Activated T-helper 17 cell treated with anti-CD3 and anti-CD28 coated beads, Interleukin-2, amount 50 U/mL, for 72 hours (primary cell): Measurements from ENCODE around the gene ZBTB49. TPM values are rescaled to one million over a fixed set of nuclear protein-coding genes. Genes with fewer than 3 reads are reported as not detected.

Source experiments
- ATAC-seq: fragments of 150-1000 bp; cut with Tn5 transposase; replicated peaks from 2 replicates; pipeline ENCODE4 v1.10.0; 2021; ENCODE audit warnings: mild to moderate bottlenecking, moderate library complexity
- H3K27ac Mint-ChIP-seq: one replicate; pipeline ENCODE4 v1.8.0; 2022; ENCODE audit warnings: mixed read lengths
- H3K27me3 Mint-ChIP-seq: one replicate; pipeline ENCODE4 v1.8.0; 2022; ENCODE audit warnings: mixed read lengths
- H3K36me3 Mint-ChIP-seq: one replicate; pipeline ENCODE4 v1.8.0; 2022; ENCODE audit warnings: low read depth, mild to moderate bottlenecking, mixed read lengths
- H3K4me1 Mint-ChIP-seq: one replicate; pipeline ENCODE4 v1.8.0; 2022; ENCODE audit warnings: mixed read lengths
- H3K4me3 Mint-ChIP-seq: one replicate; pipeline ENCODE4 v1.8.0; 2022; ENCODE audit warnings: mild to moderate bottlenecking, mixed read lengths
- H3K9me3 Mint-ChIP-seq: one replicate; pipeline ENCODE4 v1.8.0; 2022; ENCODE audit warnings: mixed read lengths
- total RNA-seq, 2 donors: library from RNA; stranded (reverse); gene quantifications; one replicate each; pipeline ENCODE4 v1.2.3, GENCODE V29; 2022

The ZBTB49 gene
- total RNA-seq, 2 donors from 2014 or later = 3.5 to 7.6 TPM

DNA sequence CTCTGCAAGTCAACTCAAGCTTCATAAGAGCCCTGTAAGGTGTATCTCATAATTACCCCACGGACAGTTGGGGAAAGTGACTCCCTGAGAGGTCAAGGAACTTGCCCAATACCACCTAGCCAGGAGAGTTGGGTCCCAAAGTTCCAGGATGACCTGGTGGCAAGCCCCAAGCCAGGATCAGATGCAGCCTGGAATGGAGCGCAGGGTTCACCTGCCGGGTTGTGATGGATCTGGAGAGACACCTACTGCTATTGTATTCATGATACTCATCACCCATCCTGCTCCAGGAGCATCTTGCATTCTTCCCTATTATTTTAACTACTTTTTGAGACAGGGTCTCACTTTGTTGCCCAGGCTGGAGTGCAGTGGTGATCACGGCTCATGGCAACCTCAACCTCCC is 36.1 kb downstream of the ZBTB49 start:
- Mint-ChIP-seq H3K4me3 (no peak overlapping the region), H3K27ac (no peak overlapping the region), H3K4me1 (no peaks in the 10 kb centered on the region), H3K36me3 (peaks cover 15% of the 10 kb centered on the region), H3K9me3 (no peaks in the 10 kb centered on the region), H3K27me3 (no peaks in the 10 kb centered on the region)
- no peak for ATAC-seq

DNA sequence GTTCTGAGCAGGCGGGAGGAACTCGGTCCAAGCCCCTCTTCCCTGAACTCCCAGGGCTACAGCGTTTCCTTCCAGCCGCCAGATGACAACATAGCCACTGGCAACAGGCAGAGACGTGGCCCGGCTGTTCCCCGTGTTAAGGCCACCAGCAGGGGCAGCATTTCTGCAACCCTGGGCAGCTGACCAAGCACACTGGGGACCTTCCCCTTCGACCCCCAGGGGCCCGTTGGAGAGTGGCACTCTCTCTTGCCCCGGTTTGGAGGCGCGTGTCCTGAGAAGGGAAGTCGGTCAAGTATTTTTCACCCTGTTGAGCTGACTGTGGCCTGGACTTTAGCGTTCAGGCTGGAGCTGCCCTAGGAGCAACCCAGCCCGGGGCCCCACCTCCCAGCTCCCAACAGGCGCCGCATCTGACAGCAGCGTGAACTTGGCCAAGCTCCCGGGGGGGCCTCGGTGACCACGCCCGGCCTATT is 37.6 kb downstream of the ZBTB49 start:
- no peaks in the 10 kb centered on the region for H3K27me3 Mint-ChIP-seq

DNA sequence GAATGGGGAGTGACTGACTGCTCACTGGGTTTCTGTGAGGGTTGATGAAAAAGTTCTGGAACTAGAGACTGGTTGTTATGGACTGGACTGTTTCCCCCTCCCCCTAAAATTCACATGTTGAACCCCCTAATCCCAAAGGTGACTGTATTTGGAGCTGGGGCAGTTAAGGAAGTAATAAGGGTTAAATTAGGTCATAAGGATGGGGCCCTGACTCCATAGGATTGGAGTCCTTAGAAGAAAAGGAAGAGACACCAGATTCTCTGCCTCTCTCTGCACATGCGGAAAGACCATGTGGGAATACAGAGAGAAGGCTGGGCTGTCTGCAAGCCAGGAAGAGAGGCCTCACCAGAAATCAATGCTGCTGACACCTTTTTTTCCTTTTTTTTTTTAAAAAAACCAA is 38.2 kb downstream of the ZBTB49 start:
- Mint-ChIP-seq H3K27ac (no peak overlapping the region), H3K9me3 (no peaks in the 10 kb centered on the region), H3K4me1 (no peaks in the 10 kb centered on the region), H3K36me3 (no peaks in the 10 kb centered on the region), H3K27me3 (no peaks in the 10 kb centered on the region), H3K4me3 (no peak overlapping the region)
- ATAC-seq = no peak

More for the DNA sequence above, 37.6 kb downstream of the ZBTB49 start:
- H3K9me3 Mint-ChIP-seq = no peaks in the 10 kb centered on the region
- H3K27ac Mint-ChIP-seq = no peak overlapping the region
- H3K4me3 Mint-ChIP-seq = no peak overlapping the region
- peaks cover 2% of the 10 kb centered on the region for H3K36me3 Mint-ChIP-seq
- no peaks in the 10 kb centered on the region for H3K4me1 Mint-ChIP-seq
- ATAC-seq = no peak

DNA sequence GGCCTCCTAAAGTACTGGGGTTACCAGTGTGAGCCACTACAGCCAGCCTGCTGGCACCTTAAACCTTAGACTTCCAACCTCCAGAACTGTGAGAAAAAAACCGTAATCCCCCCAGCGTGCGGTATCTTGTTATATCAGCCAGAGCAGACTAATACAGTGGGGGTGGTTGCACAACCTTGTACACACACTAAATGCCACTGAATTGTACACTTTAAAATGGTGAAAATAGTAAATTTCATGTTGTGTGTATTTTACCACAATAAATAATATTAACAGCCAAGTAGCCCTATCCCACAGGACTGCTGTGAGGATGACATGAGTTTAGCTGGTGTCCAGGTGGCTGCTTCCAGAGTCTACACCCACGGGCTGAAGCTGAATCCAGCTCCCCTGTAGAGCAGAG is 38.8 kb downstream of the ZBTB49 start:
- H3K36me3 Mint-ChIP-seq = no peaks in the 10 kb centered on the region
- H3K27me3 Mint-ChIP-seq = no peaks in the 10 kb centered on the region
- no peak overlapping the region for H3K27ac Mint-ChIP-seq
- no peaks in the 10 kb centered on the region for H3K9me3 Mint-ChIP-seq
- no peaks in the 10 kb centered on the region for H3K4me1 Mint-ChIP-seq
- H3K4me3 Mint-ChIP-seq = no peak overlapping the region
- ATAC-seq = no peak

DNA sequence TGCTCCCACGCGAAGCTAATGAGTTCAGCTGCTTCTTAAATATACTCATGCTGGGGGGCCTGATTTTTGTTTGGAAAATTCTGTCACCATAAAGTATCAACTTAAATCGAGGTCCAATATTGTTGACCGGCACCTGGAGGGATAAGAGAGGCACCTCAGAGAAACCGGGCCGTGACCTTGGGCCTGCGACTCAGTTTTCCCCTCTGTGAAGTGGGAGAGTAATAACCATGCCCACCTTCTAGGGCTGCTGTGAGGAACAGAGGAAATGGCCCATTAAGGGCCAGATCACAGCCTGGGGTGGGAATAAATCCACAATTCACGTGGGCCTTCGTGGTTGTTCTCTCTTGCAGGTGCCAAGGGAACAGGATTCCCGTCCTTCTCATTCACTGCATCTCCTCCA is 39.4 kb downstream of the ZBTB49 start:
- Mint-ChIP-seq H3K9me3 (no peaks in the 10 kb centered on the region), H3K36me3 (no peaks in the 10 kb centered on the region), H3K4me3 (no peak overlapping the region), H3K27me3 (no peaks in the 10 kb centered on the region), H3K27ac (no peak overlapping the region), H3K4me1 (no peaks in the 10 kb centered on the region)
- ATAC-seq = no peak

DNA sequence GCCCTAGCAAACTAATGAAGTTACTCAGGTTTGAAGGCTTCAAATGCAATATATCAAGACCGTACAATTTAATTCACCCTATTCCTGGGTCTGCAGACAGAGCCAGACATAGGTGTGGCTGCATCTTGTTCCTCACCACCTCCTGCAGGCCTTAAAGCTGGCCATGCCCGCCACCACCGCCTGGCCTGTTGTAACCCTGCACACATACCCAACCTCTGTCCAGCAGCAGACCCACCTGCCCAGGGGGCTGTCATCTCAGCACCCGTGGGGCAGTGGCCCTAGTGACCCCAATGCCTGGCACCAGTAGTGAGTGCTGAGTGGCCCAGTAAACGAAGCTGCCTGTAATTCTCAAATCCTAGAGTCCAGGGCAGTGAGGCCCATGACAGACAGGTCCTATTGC is 40.7 kb downstream of the ZBTB49 start:
- Mint-ChIP-seq H3K27me3 (no peaks in the 10 kb centered on the region), H3K27ac (no peak overlapping the region), H3K4me1 (peaks cover 7% of the 10 kb centered on the region), H3K36me3 (no peaks in the 10 kb centered on the region), H3K4me3 (no peak overlapping the region), H3K9me3 (no peaks in the 10 kb centered on the region)
- ATAC-seq = no peak

DNA sequence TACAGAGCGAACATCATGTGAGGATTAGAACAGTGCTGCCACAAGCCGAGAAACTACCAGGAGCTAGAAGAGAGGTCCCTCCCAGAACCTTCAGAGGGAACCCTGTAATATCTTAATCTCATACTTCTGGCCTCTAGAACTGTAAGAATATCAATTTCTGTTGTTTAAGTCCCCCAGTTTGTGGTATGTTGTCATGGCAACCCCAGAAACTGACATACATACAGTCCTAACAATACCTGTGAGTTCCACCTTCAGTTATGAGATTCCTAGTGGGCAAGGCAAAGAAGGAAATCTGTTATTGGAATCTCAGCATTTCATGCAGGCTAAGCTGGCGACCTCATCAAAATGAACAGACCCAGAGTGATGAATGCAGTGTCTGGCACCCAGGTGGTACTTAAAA is 42.5 kb downstream of the ZBTB49 start:
- H3K27me3 Mint-ChIP-seq = no peaks in the 10 kb centered on the region

DNA sequence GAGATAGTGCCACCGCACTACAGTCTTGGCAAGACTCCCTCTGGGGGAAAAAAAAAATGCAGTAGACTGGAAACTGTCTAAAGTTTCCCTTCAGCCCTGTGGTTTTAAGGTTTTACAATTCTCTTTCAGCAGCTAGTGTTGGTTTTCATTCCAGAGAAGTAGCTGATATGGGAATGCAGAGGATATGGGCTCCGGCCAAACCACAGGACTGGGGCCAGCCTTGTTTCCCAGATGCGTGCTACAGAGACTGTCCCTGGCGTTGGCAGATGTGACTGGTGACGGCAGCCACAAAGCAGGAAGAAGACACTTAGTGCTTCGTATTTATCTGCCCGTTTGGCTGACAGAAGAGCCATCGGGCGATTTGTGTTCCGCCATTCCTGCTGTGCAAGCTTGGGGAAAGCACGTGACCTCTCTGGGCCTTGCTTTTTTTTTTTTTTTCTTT is 43.2 kb downstream of the ZBTB49 start:
- no peaks in the 10 kb centered on the region for H3K36me3 Mint-ChIP-seq
- ATAC-seq = peak; percentile 48
- no peaks in the 10 kb centered on the region for H3K27me3 Mint-ChIP-seq
- no peak overlapping the region for H3K27ac Mint-ChIP-seq
- peaks cover 7% of the 10 kb centered on the region for H3K4me1 Mint-ChIP-seq
- no peak overlapping the region for H3K4me3 Mint-ChIP-seq
- no peaks in the 10 kb centered on the region for H3K9me3 Mint-ChIP-seq

More for the DNA sequence above, 42.5 kb downstream of the ZBTB49 start:
- H3K27ac Mint-ChIP-seq = no peak overlapping the region
- ATAC-seq = no peak
- peaks cover 7% of the 10 kb centered on the region for H3K4me1 Mint-ChIP-seq
- H3K4me3 Mint-ChIP-seq = no peak overlapping the region
- no peaks in the 10 kb centered on the region for H3K36me3 Mint-ChIP-seq
- no peaks in the 10 kb centered on the region for H3K9me3 Mint-ChIP-seq

DNA sequence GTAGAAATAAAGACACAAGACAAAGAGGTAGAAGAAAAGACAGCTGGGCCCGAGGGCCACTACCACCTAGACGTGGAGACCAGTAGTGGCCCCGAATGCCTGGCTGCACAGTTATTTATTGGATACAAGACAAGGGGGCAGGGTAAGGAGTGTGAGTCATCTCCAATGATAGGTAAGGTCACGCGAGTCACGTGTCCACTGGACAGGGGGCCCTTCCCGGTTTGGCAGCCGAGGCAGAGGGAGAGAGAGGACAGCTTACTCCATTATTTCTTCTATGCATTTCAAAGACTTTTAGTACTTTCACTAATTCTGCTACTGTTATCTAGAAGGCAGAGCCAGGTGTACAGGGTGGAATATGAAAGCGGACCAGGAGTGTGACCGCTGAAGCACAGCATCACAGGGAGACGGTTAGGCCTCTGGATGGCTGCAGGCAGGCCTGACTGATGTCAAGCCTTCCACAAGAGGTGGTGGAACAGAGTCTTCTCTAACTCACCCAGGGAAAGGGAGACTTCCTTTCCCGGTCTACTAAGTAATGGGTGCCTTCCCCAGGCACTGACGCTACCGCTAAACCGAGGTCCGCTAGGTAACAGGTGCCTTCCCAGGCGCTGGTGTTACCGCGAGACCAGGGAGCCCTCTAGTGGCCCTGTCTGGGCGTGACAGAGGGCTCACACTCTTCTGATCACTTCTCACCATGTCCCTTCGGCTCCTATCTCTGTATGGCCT is 44.9 kb downstream of the ZBTB49 start:
- Mint-ChIP-seq H3K4me1 (peaks cover 7% of the 10 kb centered on the region), H3K4me3 (peak overlapping the region; percentile 25), H3K36me3 (no peaks in the 10 kb centered on the region), H3K27ac (no peak overlapping the region), H3K9me3 (no peaks in the 10 kb centered on the region), H3K27me3 (no peaks in the 10 kb centered on the region)
- peak; percentile 90 for ATAC-seq

DNA sequence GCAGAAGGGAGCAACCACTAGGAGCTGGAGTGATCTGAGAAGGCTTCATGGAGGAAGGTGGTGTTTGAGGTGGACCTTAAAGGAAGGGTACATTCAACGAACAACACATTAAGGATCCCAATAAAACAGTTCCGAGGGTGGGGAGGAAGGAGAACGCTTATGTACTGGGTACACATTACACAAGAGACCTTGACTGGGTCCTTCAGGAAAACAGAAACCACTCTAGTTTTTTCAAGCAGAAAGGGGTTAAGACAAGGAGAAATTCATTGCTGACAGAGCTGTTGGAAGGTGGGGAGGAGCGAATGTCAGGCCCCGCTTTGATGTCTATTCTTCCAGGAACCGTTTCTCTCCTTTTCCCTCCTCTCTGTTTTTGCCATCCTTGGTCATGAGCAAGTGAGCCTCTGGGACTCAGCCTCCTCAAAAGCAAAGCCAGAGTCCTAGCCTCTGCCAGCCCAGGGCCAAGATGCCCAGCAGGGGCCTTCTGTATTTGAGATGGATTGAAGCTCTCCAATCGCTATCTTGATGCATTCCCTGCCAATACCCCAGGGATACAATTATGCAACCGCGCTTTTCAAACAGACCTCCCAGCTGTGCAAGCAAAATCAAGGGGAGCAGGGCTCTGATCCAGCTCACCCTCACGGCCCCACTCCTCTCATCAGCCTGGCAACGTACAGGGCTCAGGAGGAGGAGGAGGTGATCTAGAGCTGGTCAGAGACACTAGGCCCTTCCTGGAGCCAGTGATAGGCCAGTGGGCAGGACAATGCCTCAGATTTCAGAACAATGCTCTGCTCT is 48.4 kb downstream of the ZBTB49 start:
- Mint-ChIP-seq H3K36me3 (no peaks in the 10 kb centered on the region), H3K4me3 (no peak overlapping the region), H3K27me3 (no peaks in the 10 kb centered on the region), H3K4me1 (peaks cover 7% of the 10 kb centered on the region), H3K9me3 (no peaks in the 10 kb centered on the region), H3K27ac (no peak overlapping the region)
- ATAC-seq = no peak

DNA sequence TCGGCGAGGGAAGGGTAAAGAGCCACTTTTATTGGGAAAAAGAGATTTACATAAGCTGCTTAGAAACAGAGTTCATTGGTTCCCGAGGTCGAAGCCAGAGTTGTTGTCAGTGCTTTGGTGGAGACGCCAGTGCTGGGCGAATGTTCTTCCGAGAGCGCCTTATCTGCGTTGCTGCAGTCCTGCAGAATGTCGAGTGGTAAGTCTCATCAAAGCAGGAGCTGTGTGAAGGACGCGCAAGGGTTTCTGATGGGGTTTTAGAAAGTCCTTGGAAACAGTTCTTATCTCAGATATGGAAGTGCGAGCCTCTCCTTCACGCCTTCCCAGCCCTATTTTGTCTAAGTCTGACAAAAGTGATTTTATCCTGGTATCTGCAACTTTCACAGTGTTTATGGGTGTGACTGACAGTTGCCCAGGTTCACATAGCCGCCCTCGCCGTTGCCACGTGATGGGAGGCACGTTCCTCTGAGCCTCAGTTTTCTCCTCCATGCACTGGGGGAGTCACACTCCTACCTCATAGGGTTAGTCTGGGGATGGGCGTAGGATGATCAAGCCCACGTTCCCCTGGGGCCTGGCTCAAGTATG is 49.5 kb downstream of the ZBTB49 start:
- no peak overlapping the region for H3K4me3 Mint-ChIP-seq
- H3K9me3 Mint-ChIP-seq = no peaks in the 10 kb centered on the region
- ATAC-seq = no peak
- H3K4me1 Mint-ChIP-seq = peaks cover 6% of the 10 kb centered on the region
- no peak overlapping the region for H3K27ac Mint-ChIP-seq
- no peaks in the 10 kb centered on the region for H3K36me3 Mint-ChIP-seq
- H3K27me3 Mint-ChIP-seq = no peaks in the 10 kb centered on the region

DNA sequence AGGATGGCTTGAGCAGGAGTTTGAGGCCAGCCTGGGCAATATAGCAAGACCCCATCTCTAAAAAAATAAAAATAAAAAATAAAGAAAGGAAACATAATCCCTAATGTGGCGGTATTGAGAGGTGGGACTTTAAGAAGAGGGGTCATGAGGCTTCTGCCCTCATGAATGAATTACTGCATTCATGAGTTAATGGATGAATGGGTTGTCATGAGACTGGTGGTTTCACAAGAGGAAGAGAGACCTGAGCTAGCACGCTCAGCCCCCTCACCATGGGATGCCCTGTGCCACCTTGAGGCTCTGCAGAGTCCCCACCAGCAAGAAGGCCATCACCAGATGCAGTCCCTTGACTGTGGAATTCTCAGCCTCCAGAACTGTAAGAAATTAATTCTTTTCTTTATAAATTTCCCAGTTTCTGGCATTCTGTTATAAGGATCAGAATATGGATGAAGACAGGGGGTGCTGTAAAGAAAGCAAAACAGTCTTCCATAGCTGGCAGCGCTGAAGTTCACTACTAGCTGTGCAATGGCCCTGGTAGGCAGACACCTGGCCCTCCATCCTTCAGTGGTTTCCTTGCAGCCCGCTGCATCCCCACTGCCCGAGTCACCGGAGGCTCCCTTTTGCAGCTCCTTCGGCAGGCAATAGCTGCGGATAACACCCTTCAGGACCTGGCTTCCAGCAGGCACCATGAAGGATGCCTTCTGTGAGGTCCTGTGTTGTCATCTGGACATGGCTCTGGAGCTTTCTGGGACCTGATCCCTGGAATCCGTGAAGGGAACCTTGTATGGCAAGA is 52.0 kb downstream of the ZBTB49 start:
- Mint-ChIP-seq H3K4me1 (no peaks in the 10 kb centered on the region), H3K27ac (peak overlapping the region; percentile 68), H3K36me3 (no peaks in the 10 kb centered on the region), H3K27me3 (no peaks in the 10 kb centered on the region), H3K9me3 (no peaks in the 10 kb centered on the region), H3K4me3 (no peak overlapping the region)
- no peak for ATAC-seq

DNA sequence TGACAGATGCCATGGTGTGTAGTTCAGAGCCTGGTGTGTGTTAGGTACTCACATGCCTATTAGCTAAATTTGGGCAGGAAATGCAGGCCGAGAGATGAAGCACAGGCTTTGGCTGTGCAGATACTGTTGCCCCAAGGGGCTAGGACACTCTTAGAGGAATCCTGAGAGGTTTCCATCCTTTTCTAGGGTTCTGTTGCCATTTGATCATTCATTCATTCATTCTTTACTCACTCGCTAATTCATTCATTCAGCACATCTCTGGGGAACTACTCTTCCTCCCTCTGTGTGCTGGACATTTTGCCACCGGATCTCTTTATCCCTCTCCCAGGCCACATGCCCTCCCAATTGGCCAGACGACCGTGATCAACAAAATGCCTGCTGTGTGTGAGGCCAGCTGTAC is 53.0 kb downstream of the ZBTB49 start:
- Mint-ChIP-seq H3K4me3 (no peak overlapping the region), H3K9me3 (no peaks in the 10 kb centered on the region), H3K36me3 (no peaks in the 10 kb centered on the region), H3K27ac (peak overlapping the region; percentile 68), H3K4me1 (peaks cover 5% of the 10 kb centered on the region), H3K27me3 (no peaks in the 10 kb centered on the region)
- no peak for ATAC-seq

DNA sequence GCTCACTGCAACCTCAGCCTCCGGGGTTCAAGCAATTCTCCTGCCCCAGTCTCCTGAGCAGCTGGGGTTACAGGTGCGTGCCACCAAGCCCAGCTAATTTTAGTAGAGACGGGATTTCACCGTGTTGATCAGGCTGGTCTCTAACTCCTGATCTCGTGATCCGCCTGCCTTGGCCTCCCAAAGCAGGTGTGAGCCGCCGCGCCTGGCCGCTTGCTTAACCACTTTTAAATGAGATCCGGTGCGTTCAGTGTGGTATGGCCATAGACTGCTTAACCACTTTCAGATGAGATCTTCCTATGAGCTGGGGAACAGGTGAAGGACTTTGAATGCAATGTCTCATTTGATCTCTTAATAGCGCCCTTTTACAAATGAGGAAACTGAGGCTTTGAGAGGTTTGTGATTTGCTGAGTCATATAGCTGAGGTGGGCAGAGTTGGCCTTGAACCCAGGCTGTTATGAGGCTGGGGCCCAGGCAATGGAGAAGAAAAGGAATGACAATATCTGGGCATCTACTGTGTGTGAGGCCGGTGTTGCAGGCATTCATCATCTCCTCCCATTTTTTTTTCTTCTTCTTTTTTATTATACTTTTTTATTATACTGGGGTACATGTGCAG is 55.0 kb downstream of the ZBTB49 start:
- Mint-ChIP-seq H3K36me3 (no peaks in the 10 kb centered on the region), H3K9me3 (peaks cover 3% of the 10 kb centered on the region), H3K27me3 (no peaks in the 10 kb centered on the region), H3K27ac (no peak overlapping the region), H3K4me1 (peaks cover 13% of the 10 kb centered on the region), H3K4me3 (no peak overlapping the region)
- ATAC-seq = no peak
